K562 (cell line): Measurements from ENCODE around the gene RELL1. TPM values are rescaled to one million over a fixed set of nuclear protein-coding genes. Genes with fewer than 3 reads are reported as not detected.

Source experiments
- ATAC-seq: fragments of 200-7000 bp; cut with Tn5 transposase; 3 replicates; pipeline ENCODE4 v1.9.1; 2020; ENCODE audit warnings: moderate library complexity
- BruUV-seq: library from RNA; stranded (reverse); fragments of 400-500 nt; replicated peaks from 2 replicates; lab custom pipeline; 2021; lab: Mats Ljungman, UMichigan
- CTCF ChIA-PET: fragments of 300-600 bp; formaldehyde crosslinking; extraction: SDS; loops from one replicate; lab custom pipeline; 2021; ENCODE audit warnings: low intra/inter-chr PET ratio; lab: Yijun Ruan, JAX
- POLR2A ChIA-PET: fragments of 300-600, 350-650 bp; sonication (Branson Sonifier 250); formaldehyde crosslinking; extraction: SDS; loops from one replicate; lab custom pipeline; 2021; ENCODE audit warnings: antibody characterized with exemption, inconsistent platforms; lab: Yijun Ruan, JAX
- DNase-seq, 4 experiments: peaks; one replicate each; pipeline versions ENCODE4 v3.0.0 to v3.0.0-alpha.2; 2011 to 2018; ENCODE audit warnings: low spot score in 3 of 4, mixed read lengths in 3 of 4; ENCODE audit errors: extremely low read depth in 1 of 4
- FAIRE-seq: peaks from 2 replicates; lab custom pipeline; 2011; peaks lifted over from hg19 to GRCh38; lab: Jason Lieb, UNC
- H2AFZ ChIP-seq: 2 replicates; pipeline ENCODE4 v1.6.0; 2011; ENCODE audit warnings: low read depth, low read length, control low read depth, inconsistent platforms
- H3K27ac ChIP-seq: fragments of 200-600 bp; 3 replicates; pipeline ENCODE4 v1.8.0; 2011; ENCODE audit warnings: low read depth, mild to moderate bottlenecking, control low read depth, inconsistent platforms, low read length, moderate library complexity, mixed read lengths; ENCODE audit errors: extremely low read depth
- H3K27me3 ChIP-seq, 2 experiments: fragments of 300-600 bp in 1 of 2; 2 replicates in 1 of 2; 3 replicates in 1 of 2; pipeline versions ENCODE4 v1.6.0 to v1.8.0; 2011; ENCODE audit warnings: inconsistent platforms in 2 of 2, low read length in 2 of 2, mild to moderate bottlenecking in 1 of 2, mixed read lengths in 1 of 2, moderate library complexity in 1 of 2; ENCODE audit not compliant: control insufficient read depth in 2 of 2, insufficient read depth in 2 of 2
- H3K36me3 ChIP-seq: fragments of 300-600 bp; 3 replicates; pipeline ENCODE4 v1.8.0; 2011; ENCODE audit warnings: mild to moderate bottlenecking, low read length, inconsistent platforms; ENCODE audit not compliant: control insufficient read depth, insufficient read depth
- H3K4me1 ChIP-seq, 2 experiments: fragments of 200-600 bp in 1 of 2; replicated peaks in 1 of 2; 2 replicates in 1 of 2; 3 replicates in 1 of 2; pipeline versions ENCODE4 v1.5.1 to v1.8.0; 2011; ENCODE audit warnings: inconsistent platforms in 2 of 2, low read length in 2 of 2, mild to moderate bottlenecking in 1 of 2, mixed read lengths in 1 of 2, moderate library complexity in 1 of 2; ENCODE audit not compliant: control insufficient read depth in 2 of 2, insufficient read depth in 2 of 2
- H3K4me2 ChIP-seq: 2 replicates; pipeline ENCODE4 v1.6.1; 2011; ENCODE audit warnings: low read length, control low read depth, inconsistent platforms, mixed read lengths; ENCODE audit not compliant: insufficient read depth
- H3K4me3 ChIP-seq: fragments of 200-600 bp; sonication (generic), shearing (Covaris generic); 2 replicates; pipeline ENCODE4 v1.5.1; 2016; ENCODE audit warnings: control low read depth, inconsistent platforms
- H3K79me2 ChIP-seq: fragments of 200-600 bp; 3 replicates; pipeline ENCODE4 v1.8.0; 2011; ENCODE audit warnings: low read length, inconsistent platforms; ENCODE audit not compliant: control insufficient read depth, insufficient read depth
- H3K9ac ChIP-seq, 2 experiments: 2 replicates each; pipeline versions ENCODE4 v1.6.0 to v1.6.1; 2011; ENCODE audit warnings: low read depth in 2 of 2, low read length in 2 of 2, control low read depth in 1 of 2, inconsistent platforms in 1 of 2, mild to moderate bottlenecking in 1 of 2, mixed read lengths in 1 of 2; ENCODE audit not compliant: insufficient read depth in 1 of 2
- H3K9me1 ChIP-seq: one replicate; pipeline ENCODE4 v1.6.0; 2011; ENCODE audit warnings: inconsistent platforms, mild to moderate bottlenecking, low read length, moderate library complexity; ENCODE audit not compliant: control insufficient read depth, insufficient read depth
- H3K9me3 ChIP-seq: replicated peaks from 2 replicates; pipeline ENCODE4 v1.5.1; 2011; ENCODE audit warnings: low read depth, low read length, inconsistent platforms; ENCODE audit not compliant: control insufficient read depth, insufficient read depth
- H4K20me1 ChIP-seq: replicated peaks from 2 replicates; pipeline ENCODE4 v1.6.1; 2011; ENCODE audit warnings: low read length, inconsistent platforms, mixed read lengths; ENCODE audit not compliant: control insufficient read depth, insufficient read depth
- ARID1B ChIP-seq: fragments of 450-650 bp; IDR thresholded peaks from 2 replicates; pipeline ENCODE4 v1.6.1; 2016; ENCODE audit warnings: antibody characterized with exemption, mild to moderate bottlenecking, inconsistent platforms
- ATF7 ChIP-seq: fragments of 450-650 bp; IDR thresholded peaks from 2 replicates; pipeline ENCODE4 v1.7.1; 2014; ENCODE audit warnings: mild to moderate bottlenecking, moderate library complexity
- BHLHE40 ChIP-seq: IDR thresholded peaks from 2 replicates; pipeline ENCODE4 v1.6.1; 2011; ENCODE audit warnings: low read length, improper control_type of control experiment
- CBFA2T2 ChIP-seq: fragments of 450-650 bp; conservative IDR thresholded peaks from 2 replicates; pipeline ENCODE4 v1.6.1; 2017; ENCODE audit warnings: mild to moderate bottlenecking
- DMBX1 ChIP-seq: fragments of 250-450 bp; sonication (Bioruptor Pico); IDR thresholded peaks from 2 replicates; pipeline ENCODE4 v1.8.0; 2022; ENCODE audit warnings: inconsistent platforms, mild to moderate bottlenecking, moderate library complexity, borderline replicate concordance
- EGR1 ChIP-seq: fragments of 450-650 bp; conservative IDR thresholded peaks from 2 replicates; pipeline ENCODE4 v1.6.1; 2017; ENCODE audit warnings: mild to moderate bottlenecking
- FOXP4 ChIP-seq: sonication (generic); formaldehyde crosslinking; IDR thresholded peaks from 2 replicates; pipeline ENCODE4 v1.8.0; 2022; ENCODE audit warnings: mild to moderate bottlenecking, missing genetic modification reagents, borderline replicate concordance
- HDAC1 ChIP-seq, 2 experiments: fragments of 450-650 bp; IDR thresholded peaks; 2 replicates each; pipeline ENCODE4 v1.6.1; 2016 to 2017; ENCODE audit warnings: inconsistent platforms in 1 of 2, mild to moderate bottlenecking in 1 of 2, moderate library complexity in 1 of 2
- JUND ChIP-seq, 2 experiments: IDR thresholded peaks; 2 replicates in 1 of 2; 3 replicates in 1 of 2; pipeline ENCODE4 v1.6.1; 2011; ENCODE audit warnings: borderline replicate concordance in 2 of 2, low read depth in 2 of 2, low read length in 2 of 2, improper control_type of control experiment in 1 of 2, missing biosample characterization in 1 of 2, missing genetic modification characterization in 1 of 2, missing genetic modification reagents in 1 of 2
- KDM1A ChIP-seq, 2 experiments: fragments of 450-650 bp; IDR thresholded peaks; 2 replicates each; pipeline ENCODE4 v1.6.1; 2016; ENCODE audit warnings: mild to moderate bottlenecking in 2 of 2
- KLF1 ChIP-seq: fragments of 450-650 bp; IDR thresholded peaks from 2 replicates; pipeline ENCODE4 v1.6.1; 2016; ENCODE audit warnings: missing genetic modification characterization, missing compliant biosample characterization
- NBN ChIP-seq: fragments of 450-650 bp; IDR thresholded peaks from 2 replicates; pipeline ENCODE4 v1.6.1; 2016; ENCODE audit warnings: low read depth, mild to moderate bottlenecking
- NFE2 ChIP-seq: IDR thresholded peaks from 2 replicates; pipeline ENCODE4 v1.6.1; 2014; ENCODE audit warnings: antibody characterized with exemption, low read depth
- NR2C2 ChIP-seq, 2 experiments: fragments of 200-800 bp in 1 of 2; sonication (Bioruptor generic) in 1 of 2; sonication (generic) in 1 of 2; formaldehyde crosslinking in 1 of 2; IDR thresholded peaks; 2 replicates each; pipeline versions ENCODE4 v1.6.1 to v1.8.0; 2016 to 2022; ENCODE audit warnings: mild to moderate bottlenecking in 1 of 2, missing compliant biosample characterization in 1 of 2, missing genetic modification characterization in 1 of 2, missing genetic modification reagents in 1 of 2
- NUFIP1 ChIP-seq: fragments of 450-650 bp; IDR thresholded peaks from 2 replicates; pipeline ENCODE4 v1.6.1; 2018; ENCODE audit not compliant: partially characterized antibody
- RB1 ChIP-seq: fragments of 450-650 bp; IDR thresholded peaks from 2 replicates; pipeline ENCODE4 v1.6.1; 2017; ENCODE audit warnings: low read depth, mild to moderate bottlenecking
- RCOR1 ChIP-seq, 2 experiments: IDR thresholded peaks; 2 replicates each; pipeline ENCODE4 v1.6.1; 2012; ENCODE audit warnings: low read depth in 2 of 2, low read length in 2 of 2, borderline replicate concordance in 1 of 2, improper control_type of control experiment in 1 of 2
- SP1 ChIP-seq: sonication (generic); formaldehyde crosslinking; IDR thresholded peaks from 2 replicates; pipeline ENCODE4 v1.8.1; 2022; ENCODE audit warnings: mild to moderate bottlenecking, missing genetic modification reagents
- XRCC4 ChIP-seq: IDR thresholded peaks from one replicate; pipeline ENCODE4 v1.6.1; 2011; ENCODE audit not compliant: insufficient read depth, insufficient read length; ENCODE audit errors: extremely low read depth
- ZNF134 ChIP-seq: fragments of 250-450 bp; sonication (Bioruptor Pico); conservative IDR thresholded peaks from 2 replicates; pipeline ENCODE4 v1.4.0; 2020
- WGBS: fragments of 100-300 bp; shearing (Covaris generic); methylation state at CpG from one replicate; pipeline ENCODE4 v1.1.6; 2016; ENCODE audit warnings: low coverage, mixed read lengths; ENCODE audit not compliant: insufficient coverage; ENCODE audit errors: missing lambda C conversion rate; 5-methylcytosine and 5-hydroxymethylcytosine counted together
- in situ Hi-C: fragments of 300-500 bp; cut with MboI; formaldehyde crosslinking; loops from 4 replicates; pipeline ENCODE4 v1.15.0; 2018; ENCODE audit warnings: inconsistent platforms, mixed read lengths
- intact Hi-C: fragments of 100-400 bp; cut with micrococcal nuclease; formaldehyde crosslinking; loops from 2 replicates; pipeline ENCODE4 v1.14.2; 2022
- polyA plus RNA-seq, 8 experiments: library from polyadenylated mRNA; depleted of rRNA in 4 of 8; stranded (reverse) in 5 of 8; unstranded in 3 of 8; fragments of >200 nt; fragmentation: Nextera tagmentation in 2 of 8; fragmentation: Illumina TruSeq in 1 of 8; extraction: Ambion mirVana in 2 of 8; extraction: Trizol in 1 of 8; gene quantifications; 2 replicates each; pipeline versions ENCODE4 v1.2.1 to v1.2.3, GENCODE V29; 2011 to 2014; ENCODE audit warnings: inconsistent platforms in 1 of 8, missing spikeins in 1 of 8
- total RNA-seq, 7 experiments: library from RNA; depleted of rRNA in 6 of 7; stranded (reverse); fragments of >200 nt in 6 of 7; fragmentation: Illumina TruSeq in 2 of 7; extraction: Trizol in 2 of 7; gene quantifications; 2 replicates each; pipeline versions ENCODE4 v1.2.1 to v1.2.3, GENCODE V29; 2011 to 2021; ENCODE audit warnings: low replicate concordance in 1 of 7

The RELL1 gene
- total and polyA plus RNA-seq, 9 of the 15 experiments (the other 6 are each of a cell fraction or from before 2014, with no cell fraction given) = 0.06 to 3.5 (median 1.7) TPM; not detected in 1

DNA sequence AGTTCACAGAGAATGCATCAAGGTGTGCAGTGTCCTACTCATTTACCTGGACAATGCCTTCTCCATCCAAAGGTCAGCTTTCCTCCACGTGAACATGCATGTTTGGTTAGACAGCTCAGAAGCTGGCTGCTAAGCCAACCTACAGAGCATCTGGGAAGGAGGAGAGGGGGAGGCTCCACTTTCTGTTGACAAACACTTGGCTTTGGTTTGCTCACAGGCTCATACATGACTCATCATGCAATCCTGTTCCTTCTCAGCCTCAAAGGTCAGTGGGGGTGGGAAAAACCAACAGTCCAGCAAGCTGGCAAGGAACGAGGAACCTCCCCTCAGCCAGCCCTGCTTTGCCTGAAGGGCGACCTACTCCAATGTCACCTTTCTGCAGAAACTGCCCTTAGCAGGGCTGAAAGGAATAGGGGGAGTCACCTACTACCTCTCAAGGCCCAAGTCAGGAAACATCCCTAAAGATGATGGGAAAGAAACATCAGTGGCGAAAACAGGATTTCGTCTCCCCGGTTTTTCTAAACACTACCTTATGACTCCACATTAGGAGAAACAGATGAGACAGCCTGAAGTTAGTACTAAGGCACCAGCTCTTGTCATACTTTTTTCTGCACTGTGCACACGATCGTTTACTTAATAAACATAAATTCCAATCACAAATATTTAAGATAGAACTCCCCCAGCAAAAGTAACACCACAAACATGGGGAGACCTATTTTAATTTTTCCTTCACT, 37.9 kb downstream of the RELL1 start:
- Histone ChIP-seq H3K9me1 (peaks cover 3% of the 10 kb centered on the region), H3K4me1 (peaks cover 0 to 9% of the 10 kb centered on the region in 2 experiments; a peak in 2 of 5 replicates), H4K20me1 (no peaks in the 10 kb centered on the region), H3K4me2 (no peak overlapping the region), H3K27me3 (peaks cover 0 to 2% of the 10 kb centered on the region in 2 experiments; a peak in 1 of 5 replicates), H3K79me2 (no peaks in the 10 kb centered on the region), H3K27ac (no peak overlapping the region), H3K4me3 (no peak overlapping the region), H3K9ac (no peak overlapping the region), H2AFZ (no peak overlapping the region), H3K9me3 (no peaks in the 10 kb centered on the region; the same call in 1 of the 2 replicates), H3K36me3 (no peaks in the 10 kb centered on the region)
- in situ Hi-C loops (no loop called here), intact Hi-C loops (no loop called here)
- no TSS peak for BruUV-seq
- DNase-seq = peak in 2 of 4 experiments; percentile 11 to 43
- ATAC-seq = peak; percentile 64; the same call in 2 of the 3 replicates
- 6% methylated on average over 8 of the region's 8 CpGs for WGBS
- ChIA-PET POLR2A (interaction anchor here (1.0 kb wide), 1 partner anchor 13 kb away, joined by 3 read pairs; no protein-coding TSS in a partner anchor), CTCF (interaction anchor here (0.6 kb wide), 1 partner anchor 12 kb away, joined by 3 read pairs; no protein-coding TSS in a partner anchor)
- FAIRE-seq = peak; percentile 74
- TF ChIP-seq ARID1B (peak; percentile 35; the same call in 1 of the 2 replicates), SP1 (CRISPR knock-in tag) (no peak), RB1 (no peak), FOXP4 (CRISPR knock-in tag) (peak; percentile 66; the same call in 1 of the 2 replicates), DMBX1 (CRISPR knock-in tag) (no peak), NFE2 (0 out of 2 replicates have a peak, but pooled peaks have one; percentile 13), RCOR1 (IDR thresholded peaks at IDR 0.05; ENCODE audit: borderline replicate concordance in 1 of 2, low read depth in 2 of 2, low read length in 2 of 2) (peak in 1 of 2 experiments; percentile 88; a peak in 2 of 4 replicates), XRCC4 (no peak), KLF1 (tag) (no peak), CBFA2T2 (0 out of 2 replicates have a peak, but pooled peaks have one; percentile 3), NBN (no peak), BHLHE40 (0 out of 2 replicates have a peak, but pooled peaks have one; percentile 36), NUFIP1 (no peak), HDAC1 (IDR thresholded peaks at IDR 0.05) (peak in 1 of 2 experiments; percentile 67; a peak in 2 of 4 replicates), NR2C2 (CRISPR knock-in tag; IDR thresholded peaks at IDR 0.05) (no peak), NR2C2 (tag; IDR thresholded peaks at IDR 0.05) (peak; percentile 69; the same call in 1 of the 2 replicates), JUND (IDR thresholded peaks at IDR 0.05; ENCODE audit: borderline replicate concordance, low read depth, low read length) (peak; percentile 91), JUND (tag; IDR thresholded peaks at IDR 0.05; ENCODE audit: borderline replicate concordance, low read depth, low read length) (peak; percentile 94; the same call in 2 of the 3 replicates), EGR1 (0 out of 2 replicates have a peak, but pooled peaks have one; percentile 34), KDM1A (IDR thresholded peaks at IDR 0.05) (peak; percentile 90 to 91), ZNF134 (no peak), ATF7 (peak; percentile 13; the same call in 1 of the 2 replicates)
